HEK293T (cell line): ENCODE data around the gene PARP3.

Experiments used
- ELF4 ChIP-seq: fragments of 450-650 bp; IDR thresholded peaks from 2 replicates; pipeline ENCODE4 v1.6.1; 2017; ENCODE audit warnings: antibody characterized with exemption
- FOXA1 ChIP-seq: fragments of 450-650 bp; IDR thresholded peaks from 2 replicates; pipeline ENCODE4 v1.6.1; 2016; ENCODE audit warnings: mild to moderate bottlenecking
- FOXM1 ChIP-seq: fragments of 450-650 bp; IDR thresholded peaks from 2 replicates; pipeline ENCODE4 v1.6.1; 2017; ENCODE audit warnings: mild to moderate bottlenecking, borderline replicate concordance
- HDGF ChIP-seq: fragments of 450-650 bp; IDR thresholded peaks from 2 replicates; pipeline ENCODE4 v1.6.1; 2017; ENCODE audit warnings: antibody characterized with exemption, borderline replicate concordance
- NFRKB ChIP-seq: fragments of 450-650 bp; IDR thresholded peaks from 2 replicates; pipeline ENCODE4 v1.6.1; 2016; ENCODE audit warnings: mild to moderate bottlenecking, moderate library complexity
- SUZ12 ChIP-seq: fragments of 450-650 bp; IDR thresholded peaks from 2 replicates; pipeline ENCODE4 v1.6.1; 2016; ENCODE audit warnings: mild to moderate bottlenecking

DNA sequence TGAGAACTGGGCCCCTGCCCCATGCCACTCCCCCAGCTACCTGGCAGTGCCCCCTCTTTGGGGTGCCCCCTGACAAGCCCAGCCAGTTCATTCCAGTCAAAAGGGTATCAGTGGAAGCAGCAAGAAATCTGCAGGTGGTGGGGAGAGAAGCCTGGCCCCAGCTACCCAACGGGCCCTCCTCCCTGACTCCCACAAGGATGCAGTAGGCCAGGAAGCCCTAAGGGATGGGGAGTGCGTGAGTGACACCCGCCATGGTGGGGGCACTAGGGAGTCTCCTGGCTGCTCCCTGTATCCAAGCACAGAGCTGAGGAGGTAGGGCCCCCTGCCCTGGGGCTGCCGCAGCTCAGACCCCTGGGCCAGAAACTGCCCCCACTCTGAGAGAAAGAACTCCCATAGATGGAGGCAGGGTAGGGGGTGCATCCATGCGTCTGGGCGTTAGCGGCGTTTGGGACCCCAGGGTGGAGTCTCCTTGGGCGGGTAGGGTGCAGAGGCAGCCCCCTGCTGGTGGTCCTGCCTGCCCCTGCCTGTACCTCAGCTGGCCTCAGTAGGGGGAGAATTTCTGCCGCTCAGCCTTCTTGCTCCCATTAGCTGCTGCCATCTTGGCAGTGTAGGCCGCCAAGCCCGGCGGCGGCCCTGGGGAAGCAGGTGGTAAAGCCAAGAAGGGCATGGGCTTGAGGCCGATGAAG lies 15.5 kb downstream of the PARP3 start:
- TF ChIP-seq SUZ12 (no peak), FOXA1 (no peak), FOXM1 (no peak), HDGF (no peak), NFRKB (no peak), ELF4 (no peak)
